Renal cortical epithelial cell (primary cell): ENCODE data around the gene BLOC1S5. TPM values are rescaled to one million over a fixed set of nuclear protein-coding genes. Genes with fewer than 3 reads are reported as not detected.

ENCODE experiments used
- DNase-seq: peaks from one replicate; pipeline ENCODE4 v3.0.0-alpha.2; 2011; ENCODE audit warnings: low read depth
- total RNA-seq: library from RNA; depleted of rRNA; stranded (reverse); fragments of >200 nt; gene quantifications from 2 replicates; pipeline ENCODE4 v1.2.3, GENCODE V29; 2014

The BLOC1S5 gene, protein sequence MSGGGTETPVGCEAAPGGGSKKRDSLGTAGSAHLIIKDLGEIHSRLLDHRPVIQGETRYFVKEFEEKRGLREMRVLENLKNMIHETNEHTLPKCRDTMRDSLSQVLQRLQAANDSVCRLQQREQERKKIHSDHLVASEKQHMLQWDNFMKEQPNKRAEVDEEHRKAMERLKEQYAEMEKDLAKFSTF
- total RNA-seq, result 23.8 and 41.3 TPM in 2 replicates

DNA sequence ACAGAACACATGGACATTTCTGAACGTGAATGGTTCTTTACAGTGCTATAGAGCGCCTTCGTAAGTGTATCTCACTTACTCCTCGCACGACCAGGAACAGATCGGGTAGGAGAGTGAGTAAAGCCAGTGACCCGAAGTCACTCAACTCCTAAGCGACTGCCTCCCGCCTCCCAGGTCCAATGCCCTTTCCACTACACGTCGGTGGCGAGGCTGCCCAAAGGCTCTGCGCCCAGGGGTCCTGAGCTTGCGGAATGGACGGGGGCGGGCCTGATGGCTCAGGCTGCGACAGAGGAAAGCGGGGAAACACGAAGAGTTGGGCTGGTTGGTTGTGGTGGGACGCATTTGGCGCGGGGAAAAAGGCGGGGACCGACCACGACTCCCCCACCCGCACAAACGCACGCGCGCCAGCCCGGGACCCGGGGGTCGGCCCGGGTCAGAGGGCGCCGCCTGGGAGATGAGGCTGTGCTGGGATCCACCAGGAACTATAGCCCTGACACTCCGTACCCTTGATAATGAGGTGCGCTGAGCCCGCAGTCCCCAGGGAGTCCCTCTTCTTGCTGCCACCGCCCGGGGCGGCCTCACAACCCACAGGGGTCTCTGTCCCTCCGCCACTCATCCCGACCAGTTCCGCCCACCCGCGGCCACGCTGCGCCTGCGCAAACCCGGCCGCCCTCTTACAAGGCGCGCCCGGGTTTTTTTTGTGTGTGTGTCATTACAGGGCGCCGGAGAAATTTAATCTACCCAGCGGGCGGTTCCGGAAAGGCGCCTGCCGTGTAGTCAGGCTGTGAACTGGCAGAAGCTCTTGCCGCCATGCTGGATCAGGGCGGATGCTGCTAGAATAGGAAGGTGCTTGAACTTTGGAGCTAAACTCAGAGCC lies at the start of gene BLOC1S5:
Gene BLOC1S5 (minus strand): TSS at position 629 of the 877 bp plus-strand sequence. CDS start 13 bp downstream, at position 616.
- peak; percentile 96 for DNase-seq

DNA sequence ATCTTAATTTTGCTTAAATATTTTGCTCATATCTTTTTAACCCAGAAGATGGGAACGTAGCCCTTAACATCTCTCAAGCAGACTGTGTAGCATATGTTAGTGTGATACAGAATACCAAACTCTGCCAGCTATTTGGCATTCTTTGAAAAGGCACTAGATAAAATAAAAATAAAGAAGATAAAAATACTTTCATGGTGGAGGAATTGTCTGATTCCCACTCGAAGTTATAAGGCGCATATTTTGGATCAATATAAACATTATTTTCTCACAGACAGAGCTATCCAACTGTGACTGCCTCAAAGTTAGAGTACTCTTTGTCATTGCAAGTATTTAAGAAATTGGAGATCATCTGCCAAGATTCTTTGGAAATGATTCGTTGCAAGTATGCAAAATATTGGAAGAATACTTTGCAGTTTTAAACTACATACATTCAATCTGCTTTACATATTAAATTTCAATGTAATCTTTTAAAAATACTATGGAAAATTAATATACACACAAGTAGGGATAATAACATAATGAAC lies 49.0 kb upstream of the BLOC1S5 start:
- DNase-seq, result no peak

DNA sequence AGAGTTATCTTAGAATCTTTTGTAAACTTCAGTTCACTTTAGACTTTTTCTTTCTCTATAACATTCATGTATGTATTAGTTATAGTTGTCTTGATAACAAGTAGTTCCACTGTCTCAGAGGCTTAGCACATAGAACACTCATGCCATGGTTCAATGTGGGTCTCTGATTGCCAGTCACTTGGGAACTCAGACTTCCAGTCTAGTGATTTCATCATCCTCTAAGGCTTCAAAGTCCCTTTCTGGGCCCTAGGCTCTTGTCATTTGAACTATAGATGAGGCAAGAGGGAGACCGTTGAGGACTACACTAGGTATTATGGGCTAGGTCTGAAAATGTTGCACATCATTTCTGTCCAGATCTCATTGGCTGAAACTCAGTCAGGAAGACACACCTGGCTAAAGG lies 46.5 kb upstream of the BLOC1S5 start:
- DNase-seq, result no peak

DNA sequence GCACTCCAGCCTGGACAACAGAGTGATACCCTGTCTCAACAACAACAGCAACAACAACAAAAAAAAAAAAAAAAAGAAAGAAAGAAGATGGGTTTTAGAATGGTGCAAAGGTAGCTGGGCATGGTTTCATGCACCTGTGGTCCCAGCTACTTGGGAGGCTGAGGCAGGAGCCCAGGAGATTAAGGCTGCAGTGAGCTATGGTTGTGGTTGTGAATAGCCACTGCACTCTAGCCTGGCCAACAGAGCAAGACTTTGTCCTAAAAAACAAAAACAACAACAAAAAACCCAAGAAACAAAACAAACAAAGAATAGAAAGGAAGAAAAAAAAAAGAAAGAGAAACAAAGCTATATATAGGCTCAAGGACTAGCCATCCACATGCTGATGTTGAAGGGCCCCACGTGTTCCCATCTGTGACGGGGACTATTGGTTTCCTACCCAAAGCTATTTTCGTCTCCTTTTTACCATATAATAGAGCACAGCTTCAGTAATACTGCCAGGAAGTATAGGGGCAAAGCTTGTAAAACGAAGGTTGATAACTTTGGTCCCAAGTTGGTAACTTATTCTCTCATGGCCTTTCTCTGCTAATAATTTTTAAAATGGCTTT lies 46.0 kb upstream of the BLOC1S5 start:
- DNase-seq, result no peak

DNA sequence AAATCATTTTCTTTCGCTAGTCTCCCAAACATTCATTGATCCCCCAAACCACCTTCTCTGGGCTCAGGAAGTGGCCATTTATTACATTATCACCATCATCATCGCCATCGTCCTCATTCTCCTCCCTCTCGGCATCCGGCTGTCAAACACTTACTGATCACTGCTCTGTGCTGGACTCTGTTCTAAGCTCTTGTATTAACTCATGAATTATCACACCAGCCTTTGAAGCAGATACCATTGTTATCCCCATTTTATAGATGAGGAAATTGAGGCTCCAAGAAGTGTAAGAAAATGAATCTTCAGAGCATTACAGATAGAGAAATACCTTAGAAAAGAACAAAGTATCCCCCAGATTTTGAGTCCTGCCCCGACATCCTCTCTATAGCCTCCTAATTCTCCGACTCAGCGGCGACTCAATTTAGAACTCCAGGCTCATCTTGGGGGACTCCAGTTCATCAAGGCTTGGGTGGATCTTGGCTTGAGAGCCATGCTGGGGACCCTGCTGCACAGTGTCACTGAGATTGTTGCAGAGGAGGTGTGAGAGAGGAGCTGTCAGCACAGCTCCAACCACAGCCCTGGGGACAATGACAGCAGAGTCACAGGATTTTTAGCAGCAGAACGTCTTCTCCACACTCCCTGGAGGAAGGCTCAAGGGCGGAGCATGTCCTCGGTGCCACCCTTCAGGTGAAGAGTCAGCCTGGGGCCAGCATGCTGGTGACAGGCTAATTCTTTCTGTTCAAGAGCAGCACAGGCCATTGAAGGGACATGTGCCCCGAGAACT lies 44.8 kb upstream of the BLOC1S5 start:
- no peak for DNase-seq

DNA sequence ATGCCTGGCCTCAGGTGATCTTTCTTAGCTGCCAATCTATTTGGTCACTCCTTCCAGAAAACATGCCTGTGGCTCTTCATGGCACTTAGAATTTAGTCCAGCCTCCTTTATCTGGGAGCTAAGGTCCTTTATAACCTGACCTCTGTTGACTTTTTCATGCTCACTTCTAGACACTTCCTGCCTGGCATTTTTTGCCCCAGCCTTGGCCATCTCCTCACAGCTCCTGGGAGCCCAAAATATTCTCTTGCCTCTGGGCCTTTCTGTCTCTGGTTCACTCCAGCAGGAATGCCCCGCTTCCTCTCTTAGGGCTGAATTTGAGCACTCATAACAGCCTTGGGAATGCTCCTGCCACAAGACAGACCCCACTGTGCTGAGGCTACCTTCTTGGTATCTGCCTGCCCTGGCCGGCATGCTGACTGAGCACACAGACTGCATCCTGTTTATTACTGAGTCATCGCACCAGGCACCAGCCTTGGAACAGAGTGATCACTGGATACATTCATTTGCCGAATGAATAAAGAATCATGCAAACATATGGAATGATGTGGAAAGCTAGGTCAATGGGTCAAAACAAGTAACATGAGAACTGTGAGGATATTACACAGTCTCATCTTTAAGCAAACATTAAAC lies 44.0 kb upstream of the BLOC1S5 start:
- DNase-seq, result peak; percentile 83

DNA sequence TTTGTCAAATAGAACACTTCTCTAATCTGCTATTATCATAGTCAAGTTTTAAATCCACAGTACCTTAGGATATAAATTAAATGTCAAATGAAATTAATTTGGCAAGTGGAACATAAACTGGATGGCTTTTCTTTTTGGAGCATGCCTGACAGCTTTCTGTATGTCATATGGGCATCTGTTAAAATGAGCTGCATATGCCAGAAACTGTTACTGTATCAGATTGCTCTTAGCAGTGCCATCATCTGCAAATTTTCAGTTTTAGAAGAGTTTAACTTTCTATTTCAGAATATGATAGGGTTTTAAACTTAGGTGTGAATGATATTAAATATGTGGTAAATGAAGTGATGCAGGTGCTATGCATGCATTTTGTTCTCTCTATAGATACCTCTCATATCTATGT lies 41.6 kb upstream of the BLOC1S5 start:
- DNase-seq, result no peak

DNA sequence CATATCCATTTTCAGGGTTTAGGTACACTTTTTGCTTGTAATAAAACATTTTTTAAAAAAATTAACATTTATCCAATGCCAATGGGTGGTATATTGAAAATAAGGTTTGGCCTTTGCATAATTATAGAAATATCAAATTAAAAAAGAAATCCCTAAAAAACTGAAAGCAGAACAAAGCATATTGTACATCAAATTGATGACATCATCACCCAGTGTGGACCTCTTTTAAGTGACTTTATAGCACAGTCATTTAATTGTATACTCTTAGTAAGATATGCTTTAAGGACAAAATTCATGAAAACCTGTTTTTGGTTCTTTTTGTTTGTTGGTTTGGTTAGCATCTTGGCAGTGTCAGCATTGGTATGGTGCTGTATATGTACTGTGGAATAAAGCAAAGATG lies 39.5 kb upstream of the BLOC1S5 start:
- DNase-seq, result no peak

DNA sequence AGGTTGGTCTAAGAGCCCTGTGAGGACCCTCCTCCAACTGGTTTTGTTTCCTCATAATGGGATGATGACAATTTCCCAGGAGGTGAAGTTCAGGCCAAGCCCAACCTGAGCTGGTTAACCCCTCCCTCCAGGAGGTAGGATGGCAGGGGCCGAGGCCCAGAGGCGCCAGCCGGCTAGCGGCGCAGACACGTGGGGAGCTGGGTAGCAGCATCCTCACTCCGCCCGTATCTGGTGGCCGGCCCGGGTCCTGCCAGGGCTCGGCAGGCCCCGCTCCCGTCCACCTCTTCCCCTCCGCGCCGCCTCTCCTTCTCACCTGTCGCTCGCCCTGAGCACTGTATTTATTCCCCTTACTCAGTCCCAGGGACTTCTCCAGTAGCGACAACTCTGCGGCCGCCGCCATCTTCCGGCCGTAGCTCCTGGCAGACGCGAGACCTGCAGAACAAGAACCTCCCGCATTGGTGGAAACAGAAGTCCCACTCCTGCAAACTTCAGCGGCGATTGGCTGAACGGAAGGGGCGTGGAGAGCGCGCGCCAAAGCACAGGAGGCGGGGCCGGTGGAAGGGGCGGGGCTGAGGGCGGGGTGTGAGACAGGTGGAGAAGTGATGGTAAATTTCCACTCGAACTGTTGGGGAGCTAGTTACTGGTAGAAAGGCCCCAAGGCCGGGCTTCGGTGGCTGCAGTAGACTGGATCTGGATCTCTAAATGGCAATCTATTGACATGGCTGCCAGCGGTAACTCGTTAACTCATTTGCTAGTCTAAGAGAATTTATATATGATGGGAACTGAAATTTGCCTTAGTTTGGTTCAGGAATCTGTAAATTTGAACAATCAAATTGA lies 38.2 kb upstream of the BLOC1S5 start, which contains the start of gene EEF1E1:
Gene EEF1E1 (minus strand): TSS at position 427 of the 837 bp plus-strand sequence. CDS start 27 bp downstream, at position 400.
- peak; percentile 93 for DNase-seq

DNA sequence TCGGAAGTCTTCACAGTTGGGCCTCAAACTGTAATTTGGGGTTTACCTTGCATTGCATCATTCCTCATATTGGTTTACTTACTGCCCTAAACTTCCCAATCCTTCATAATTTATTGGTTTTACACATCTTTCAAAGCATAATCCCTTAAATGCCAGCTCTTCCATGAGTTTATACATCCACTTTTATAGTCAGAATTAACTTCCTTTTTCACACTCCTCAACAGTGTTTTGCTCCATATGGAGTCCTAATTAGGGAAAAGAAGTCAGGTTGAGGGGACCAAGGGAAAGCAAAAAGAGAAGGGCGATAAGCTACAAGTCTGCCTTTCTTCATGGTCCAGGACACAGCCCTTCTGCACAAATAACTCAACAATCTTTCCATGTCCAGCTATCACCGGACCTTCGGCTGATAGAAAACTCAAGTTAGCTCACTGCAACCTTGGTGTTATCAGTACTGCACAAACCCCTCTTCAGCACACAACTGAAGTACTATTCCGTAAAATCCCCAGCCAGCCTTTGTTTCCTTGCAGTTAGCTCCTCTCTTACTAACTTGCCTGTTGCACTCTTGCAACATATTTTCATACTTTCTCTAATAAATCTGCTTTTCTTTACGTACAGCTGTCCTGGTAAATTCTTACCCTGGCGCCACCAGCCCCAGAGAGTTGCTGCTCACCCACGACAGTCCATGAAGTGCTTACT lies 36.1 kb upstream of the BLOC1S5 start:
- DNase-seq, result no peak

DNA sequence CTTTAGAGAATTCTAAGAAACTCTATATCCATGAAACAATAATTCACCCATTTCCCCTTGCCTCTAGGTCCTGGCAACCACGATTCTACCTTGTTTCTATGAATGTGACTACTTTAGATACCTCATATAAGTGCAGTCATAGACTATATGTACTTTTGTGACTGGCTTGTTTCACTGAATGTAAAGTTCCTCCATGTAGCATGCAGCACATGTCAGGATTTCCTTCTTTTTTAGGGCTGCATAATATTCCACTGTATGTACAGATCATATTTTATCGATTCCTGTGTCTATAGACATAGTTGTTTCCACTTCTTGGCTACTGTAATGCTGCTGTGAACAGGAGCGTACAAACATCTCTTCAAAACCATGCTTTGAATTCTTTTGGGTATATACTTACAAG lies 26.5 kb upstream of the BLOC1S5 start:
- no peak for DNase-seq

DNA sequence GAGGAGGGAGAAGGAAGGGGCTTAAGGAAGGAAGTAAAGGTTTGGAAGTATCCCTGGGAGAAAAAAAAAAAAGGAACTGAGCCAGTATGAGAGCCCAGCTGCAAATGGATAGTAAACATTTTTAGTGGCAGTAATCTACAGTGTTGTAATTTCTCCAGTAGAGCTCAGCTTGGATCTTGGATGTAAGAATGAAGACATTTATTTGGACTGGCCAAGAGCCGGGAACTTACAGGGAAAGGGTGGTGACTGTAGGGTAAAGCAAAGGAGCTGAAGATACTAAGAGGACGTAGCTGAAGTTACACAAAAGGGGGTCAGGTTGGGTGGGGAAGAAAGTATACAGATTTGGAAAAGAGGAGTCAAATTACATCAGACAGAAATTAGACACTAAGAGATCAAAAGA lies 24.7 kb upstream of the BLOC1S5 start:
- DNase-seq, result no peak

DNA sequence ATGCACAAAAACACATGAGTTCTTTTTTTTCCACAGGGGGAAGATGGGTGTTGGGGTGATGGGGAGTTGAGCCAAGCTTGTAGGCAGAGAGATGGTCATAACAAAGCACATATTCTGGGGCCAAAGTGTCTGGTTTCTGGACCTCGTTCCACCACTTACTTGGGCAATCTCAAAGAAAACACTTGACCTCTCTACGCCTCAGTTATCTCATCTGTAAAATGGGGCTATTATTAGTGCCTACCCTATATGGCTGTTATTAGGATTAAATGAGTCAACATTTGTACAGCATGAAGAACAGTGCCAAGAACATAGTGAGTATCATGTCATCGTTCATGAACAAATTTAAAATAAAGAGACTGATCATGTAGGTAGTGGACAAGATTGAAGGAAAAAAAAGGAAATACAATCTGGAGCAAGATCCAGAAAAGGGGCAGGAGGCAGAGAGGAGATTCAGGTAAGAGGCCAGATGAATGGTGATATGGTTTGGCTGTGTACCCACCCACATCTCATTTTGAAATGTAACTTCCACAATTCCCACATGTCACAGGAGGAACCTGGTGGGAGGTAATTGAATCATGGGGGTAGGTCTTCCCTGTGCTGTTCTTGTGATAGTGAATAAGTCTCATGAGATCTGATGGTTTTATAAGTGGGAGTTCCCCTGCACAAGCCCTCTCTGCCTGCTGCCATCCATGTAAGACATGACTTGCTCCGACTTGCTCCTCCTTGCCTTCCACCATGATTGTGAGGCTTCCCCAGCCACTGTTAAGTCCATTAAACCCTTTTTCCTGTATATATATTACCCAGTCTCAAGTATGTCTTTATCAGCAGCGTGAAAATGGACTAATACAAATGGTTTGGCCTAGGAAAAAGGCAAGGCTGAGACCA lies 23.9 kb upstream of the BLOC1S5 start:
- no peak for DNase-seq

DNA sequence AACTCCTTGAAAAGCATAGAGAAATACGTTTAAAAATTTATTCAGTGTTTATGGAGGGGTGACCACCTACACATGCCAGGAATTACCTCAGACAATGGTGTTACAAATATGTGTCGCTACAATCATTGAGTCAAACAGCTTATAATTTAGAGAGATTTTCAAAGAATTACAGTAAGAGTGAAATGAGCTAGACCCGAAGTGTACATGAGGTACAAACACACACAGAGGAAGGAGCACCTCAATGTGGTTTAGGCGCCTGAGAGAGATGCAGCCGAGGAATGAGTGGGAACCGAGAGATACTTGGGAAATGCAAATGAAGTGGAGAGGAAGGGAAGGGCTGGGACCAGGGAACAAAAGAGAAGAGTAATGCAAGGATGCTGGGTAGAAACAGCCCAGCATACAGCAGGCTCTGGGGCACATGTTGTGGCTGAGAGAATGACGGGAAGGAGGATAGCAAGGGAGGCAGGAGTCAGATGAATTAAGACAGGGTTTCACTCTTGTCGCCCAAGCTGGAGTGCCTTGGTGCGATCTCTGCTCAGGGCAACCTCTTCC lies 22.6 kb upstream of the BLOC1S5 start:
- no peak for DNase-seq

DNA sequence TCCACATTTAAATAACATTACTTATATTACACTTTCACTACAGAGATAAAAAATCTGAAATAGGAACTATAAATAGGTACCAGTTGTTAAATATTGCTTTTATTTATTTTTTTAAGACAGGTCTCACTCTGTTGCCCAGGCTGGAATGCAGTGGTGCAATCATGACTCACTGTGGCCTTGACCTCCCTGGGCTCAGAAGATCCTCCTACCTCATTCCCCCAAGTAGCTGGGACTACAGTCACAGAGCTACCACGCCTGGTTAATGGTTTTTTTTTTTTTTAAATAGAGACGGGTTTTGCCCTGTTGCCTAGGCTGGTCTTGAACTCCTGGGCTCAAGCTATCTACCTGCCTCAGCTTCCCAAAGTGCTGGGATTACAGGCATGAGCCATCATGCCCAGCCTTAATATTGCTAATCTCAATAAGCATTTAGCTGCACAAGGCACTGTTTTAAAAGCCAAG lies 20.9 kb upstream of the BLOC1S5 start:
- peak; percentile 99 for DNase-seq

DNA sequence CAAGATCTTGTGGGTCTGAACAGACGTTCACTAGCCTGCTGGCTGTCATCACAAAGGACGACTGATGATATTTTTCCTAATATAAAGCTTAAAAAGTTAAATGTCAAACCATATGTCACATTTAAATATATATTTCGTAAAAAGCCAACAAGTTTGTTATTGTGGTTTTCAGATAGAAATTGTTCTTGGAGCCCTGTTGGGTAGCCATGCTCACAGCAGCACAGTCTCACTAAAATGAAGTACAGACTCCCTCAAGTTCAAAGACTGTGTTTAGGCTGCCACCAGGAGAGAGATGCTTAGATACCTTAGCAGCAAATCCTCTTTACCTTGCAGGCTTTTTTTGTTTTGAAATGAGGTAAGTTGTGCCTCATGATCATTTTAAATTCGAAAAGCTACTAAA lies 20.4 kb upstream of the BLOC1S5 start:
- no peak for DNase-seq

DNA sequence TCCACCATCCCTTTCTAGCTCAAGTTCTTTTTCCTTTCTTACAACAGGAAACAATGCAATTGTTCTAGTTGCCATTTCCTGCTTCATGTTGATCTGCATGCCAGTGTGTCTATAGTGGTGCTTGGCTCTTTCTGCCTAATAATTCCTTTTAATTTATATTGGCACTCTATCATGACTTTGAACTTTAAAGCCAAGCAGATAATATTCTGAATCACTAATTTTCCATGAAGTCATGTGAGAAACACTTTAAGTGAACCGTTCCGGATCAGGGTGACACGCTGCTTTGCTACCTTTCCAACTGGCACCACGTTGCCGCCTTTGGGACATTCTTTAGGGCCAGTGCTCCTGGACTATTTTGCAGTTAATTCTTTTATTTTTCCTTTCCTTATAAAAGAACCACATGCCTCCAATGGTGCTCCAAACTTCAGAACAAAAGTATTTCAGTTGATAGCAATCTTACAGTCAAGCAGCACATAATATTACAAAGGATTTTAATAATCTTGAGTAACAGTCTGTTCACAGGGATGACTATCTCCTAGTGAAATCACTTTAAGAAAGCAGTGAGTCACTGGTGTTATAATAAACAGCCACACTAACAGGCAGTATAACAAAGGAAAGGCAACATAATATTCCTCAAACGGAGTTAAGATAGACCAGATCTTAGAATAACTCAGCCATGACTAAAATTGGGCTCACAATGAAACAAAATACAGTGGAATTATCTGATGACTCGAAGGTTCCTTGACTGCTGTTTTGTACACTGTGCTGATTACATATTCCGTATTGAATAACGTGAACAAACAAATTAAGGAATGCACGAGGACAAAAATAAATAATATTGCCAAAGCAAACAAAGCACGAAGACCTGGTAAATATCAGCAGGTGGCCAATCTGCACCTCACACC lies 19.0 kb upstream of the BLOC1S5 start:
- peak; percentile 97 for DNase-seq
